HG02763 (cell line): ENCODE results near the gene USP11.

ENCODE experiments used
- ATAC-seq: cut with Tn5 transposase; IDR thresholded peaks from one replicate; pipeline ENCODE4 v1.9.1; 2021; ENCODE audit warnings: mild to moderate bottlenecking, moderate library complexity; ENCODE audit not compliant: unreplicated experiment

The USP11 gene

GRCh38 chrX:47202316-47202715 lies 30.5 kb upstream of the USP11 start:
- ATAC-seq: no peak

DNA sequence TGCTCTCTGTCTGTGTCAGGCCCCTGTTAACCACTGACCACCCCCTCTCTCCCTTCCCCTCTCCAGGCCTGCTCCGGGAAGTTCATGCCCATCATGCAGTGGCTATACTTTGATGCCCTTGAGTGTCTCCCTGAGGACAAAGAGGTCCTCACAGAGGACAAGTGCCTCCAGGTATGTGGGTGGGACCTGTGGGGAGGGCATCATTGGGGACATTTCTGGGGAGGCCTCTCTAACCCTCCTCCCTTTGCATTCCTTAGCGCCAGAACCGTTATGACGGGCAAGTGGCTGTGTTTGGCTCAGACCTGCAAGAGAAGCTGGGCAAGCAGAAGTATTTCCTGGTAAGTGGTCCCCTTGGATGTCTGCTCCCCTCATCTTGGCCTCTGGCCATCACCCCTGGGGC lies 29.9 kb upstream of the USP11 start:
- no peak for ATAC-seq

DNA sequence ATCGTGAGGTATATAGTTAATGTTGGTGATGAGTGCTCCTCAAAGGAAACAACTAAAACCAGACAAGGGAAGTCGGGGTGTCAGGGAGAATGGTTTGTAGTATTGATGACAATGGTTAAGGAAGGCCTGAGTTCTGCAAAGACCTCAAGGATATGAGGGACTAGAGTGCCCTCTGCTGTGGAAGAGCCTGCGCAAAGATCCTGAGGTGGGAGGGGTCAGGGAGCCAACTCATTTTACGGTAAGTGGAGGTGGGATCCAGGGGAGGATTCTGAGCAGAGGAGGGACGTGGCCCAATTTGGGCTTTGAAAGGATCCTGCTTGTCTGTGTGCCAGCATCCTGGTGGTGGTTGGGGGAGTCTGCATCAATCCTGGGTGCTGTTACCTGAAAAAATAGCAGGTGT lies 27.8 kb upstream of the USP11 start:
- no peak for ATAC-seq

GRCh38 chrX:47206316-47206715 lies 26.5 kb upstream of the USP11 start:
- ATAC-seq: no peak

GRCh38 chrX:47208108-47208507 lies 24.7 kb upstream of the USP11 start:
- no peak for ATAC-seq

DNA sequence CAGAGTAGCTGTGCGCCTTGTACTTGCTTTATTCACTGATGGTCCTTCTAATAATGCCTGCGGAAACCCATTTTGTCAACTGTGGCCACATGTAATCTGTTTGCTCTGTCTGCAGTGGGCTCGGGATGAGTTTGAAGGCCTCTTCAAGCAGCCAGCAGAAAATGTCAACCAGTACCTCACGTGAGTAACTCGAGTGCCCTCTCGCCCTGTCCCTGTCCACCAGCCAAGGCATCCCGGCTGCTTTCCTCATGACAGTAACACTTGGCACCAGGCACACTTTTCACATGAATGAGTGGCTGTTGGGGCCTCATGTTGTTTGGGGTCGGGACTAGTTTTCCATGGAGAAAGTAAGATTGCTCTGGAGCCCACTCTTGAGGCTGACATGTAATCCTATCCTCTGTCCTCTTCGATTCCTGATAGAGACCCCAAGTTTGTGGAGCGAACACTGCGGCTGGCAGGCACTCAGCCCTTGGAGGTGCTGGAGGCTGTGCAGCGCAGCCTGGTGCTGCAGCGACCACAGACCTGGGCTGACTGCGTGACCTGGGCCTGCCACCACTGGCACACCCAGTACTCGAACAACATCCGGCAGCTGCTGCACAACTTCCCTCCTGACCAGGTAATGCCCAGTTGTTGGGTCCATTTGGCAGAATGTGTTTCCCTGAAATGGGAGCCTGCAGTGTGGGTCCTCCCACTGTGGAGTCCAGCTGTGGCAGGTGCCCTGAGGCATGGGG lies 23.1 kb upstream of the USP11 start:
- no peak for ATAC-seq

DNA sequence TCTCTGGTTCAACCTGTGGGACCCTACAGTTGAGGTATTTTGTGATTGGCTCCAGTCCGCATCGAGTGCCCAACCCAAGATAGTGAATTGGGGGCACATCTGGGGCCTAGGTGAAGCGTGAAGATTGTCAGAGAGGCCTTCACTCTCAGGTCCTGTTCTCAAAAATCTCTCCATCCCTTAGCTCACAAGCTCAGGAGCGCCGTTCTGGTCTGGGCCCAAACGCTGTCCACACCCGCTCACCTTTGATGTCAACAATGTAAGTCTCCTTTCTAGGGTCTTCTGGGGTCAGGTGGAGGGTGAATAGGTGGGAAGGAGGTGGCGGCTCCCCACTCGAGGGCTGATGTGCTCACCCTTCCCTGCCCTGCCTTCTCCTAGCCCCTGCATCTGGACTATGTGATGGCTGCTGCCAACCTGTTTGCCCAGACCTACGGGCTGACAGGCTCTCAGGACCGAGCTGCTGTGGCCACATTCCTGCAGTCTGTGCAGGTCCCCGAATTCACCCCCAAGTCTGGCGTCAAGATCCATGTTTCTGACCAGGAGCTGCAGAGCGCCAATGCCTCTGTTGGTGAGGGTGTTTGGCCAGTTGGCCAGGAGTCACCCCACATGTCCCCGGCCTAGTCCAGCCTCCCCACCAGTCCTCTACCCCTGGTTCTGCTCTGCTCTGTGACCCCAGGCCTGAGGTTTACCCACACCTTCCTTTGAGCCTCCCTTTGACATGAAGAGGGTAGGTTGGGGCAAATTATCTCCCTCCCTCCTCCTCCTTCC lies 22.0 kb upstream of the USP11 start:
- ATAC-seq: no peak

DNA sequence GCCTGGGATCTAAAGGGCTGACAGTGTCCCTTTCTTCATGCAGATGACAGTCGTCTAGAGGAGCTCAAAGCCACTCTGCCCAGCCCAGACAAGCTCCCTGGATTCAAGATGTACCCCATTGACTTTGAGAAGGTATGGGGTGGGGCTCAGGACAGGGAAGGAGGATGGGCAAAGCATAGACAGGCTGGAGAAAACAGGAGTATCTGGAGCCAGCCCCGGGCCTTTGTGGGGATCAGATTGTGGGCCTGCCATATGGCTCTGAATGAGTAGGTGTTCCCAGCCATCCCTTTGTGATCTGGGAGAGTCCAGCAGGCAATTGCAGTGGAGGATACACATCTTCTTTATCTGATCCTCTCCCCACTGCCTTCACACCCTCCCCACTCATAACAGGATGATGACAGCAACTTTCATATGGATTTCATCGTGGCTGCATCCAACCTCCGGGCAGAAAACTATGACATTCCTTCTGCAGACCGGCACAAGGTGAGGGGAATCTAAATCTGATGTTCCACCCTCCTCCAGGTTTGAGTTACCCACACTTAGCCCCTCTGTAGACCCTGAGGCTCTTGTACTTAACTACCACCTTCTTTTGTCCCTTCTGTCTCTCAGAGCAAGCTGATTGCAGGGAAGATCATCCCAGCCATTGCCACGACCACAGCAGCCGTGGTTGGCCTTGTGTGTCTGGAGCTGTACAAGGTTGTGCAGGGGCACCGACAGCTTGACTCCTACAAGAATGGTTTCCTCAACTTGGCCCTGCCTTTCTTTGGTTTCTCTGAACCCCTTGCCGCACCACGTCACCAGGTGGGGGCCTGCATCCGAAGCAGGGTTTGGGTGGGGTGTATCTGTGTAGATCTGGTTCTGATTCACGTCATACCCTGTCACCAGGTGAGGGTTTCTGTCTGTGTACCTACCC lies 20.2 kb upstream of the USP11 start:
- no peak for ATAC-seq

- no peak for ATAC-seq
These were observed 18.3 kb upstream of the USP11 start for GRCh38 chrX:47214435-47215077.

- ATAC-seq: no peak
These were observed 17.4 kb upstream of the USP11 start for GRCh38 chrX:47215291-47215900.

DNA sequence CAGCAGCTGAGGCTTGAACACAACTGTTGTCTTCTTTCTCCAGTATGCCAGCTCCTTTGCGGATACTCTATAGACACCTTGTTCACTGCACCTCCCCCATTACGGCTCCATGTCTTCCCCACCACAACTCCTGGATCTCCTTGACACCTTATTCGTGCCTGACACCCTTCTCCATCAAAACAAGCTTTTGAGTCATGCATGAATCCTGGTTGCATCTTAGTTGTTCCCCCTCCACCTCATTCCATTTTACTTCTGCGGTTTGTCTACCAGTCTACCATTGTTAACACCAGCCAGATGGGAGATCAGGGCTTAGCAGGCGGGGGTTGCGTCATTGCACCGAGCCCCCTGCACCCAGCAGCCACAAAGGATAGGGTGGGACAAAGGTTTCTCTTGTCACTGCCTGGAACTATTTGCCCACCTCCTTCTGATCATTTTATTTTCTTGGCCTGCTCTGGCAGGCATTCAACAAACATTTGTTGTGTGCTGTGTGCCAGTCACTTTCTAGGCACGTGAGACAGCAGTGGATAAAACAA lies 16.4 kb upstream of the USP11 start:
- no peak for ATAC-seq

DNA sequence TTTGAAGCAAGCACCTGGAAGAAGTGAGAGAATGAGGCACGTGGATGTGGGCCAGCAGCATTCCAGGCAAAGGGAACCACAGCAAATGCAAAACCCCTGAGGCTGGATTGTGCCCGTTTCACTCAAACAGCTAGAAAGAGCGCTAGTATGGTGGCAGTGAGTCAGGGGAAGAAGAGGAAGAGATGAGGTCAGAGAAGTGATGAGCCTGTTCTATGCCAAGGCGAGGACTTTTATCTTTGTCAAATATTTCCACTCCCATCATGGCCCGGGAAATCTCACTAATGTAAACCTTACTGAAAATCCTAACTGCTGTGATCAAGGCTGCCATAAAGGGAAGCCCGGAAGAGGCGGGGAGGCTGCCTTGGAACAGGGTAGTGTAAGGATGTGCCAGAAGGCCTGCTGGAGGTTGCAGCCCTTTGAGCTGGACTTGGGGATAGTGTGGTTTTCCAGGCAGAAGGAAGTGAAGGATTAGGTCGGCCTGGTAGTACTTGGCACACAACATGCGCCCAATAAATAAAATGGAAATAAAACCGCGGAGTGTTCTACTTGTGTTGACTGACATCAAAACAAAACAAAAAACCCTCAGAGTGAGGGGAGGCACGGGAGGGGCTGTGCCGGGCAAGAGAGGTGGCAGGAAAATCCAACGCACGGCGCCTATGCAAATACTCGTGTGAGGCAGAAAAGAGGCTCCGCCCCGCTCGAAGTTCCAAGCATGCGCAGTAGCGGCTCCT lies 15.5 kb upstream of the USP11 start:
- no peak for ATAC-seq

DNA sequence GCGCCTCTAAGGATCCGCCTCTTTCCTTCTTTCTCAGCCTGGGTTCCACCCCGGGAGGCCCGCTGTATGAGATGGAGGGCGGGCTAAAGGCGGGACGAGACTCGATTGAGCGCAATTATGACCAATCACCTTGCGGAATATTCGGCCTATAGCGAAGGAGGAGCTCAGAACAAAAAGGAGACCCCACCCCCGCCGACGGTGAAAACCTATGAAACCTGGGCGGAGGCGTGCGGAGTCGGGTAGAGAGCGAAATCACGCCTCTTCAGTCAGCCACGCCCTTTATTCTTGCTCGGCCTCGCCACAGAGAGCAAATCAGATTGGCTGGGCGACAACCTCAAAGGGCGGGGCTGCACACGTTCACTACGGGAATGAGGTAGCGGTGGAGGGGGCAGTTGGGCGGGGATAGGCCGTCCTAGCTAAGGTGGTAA lies 14.9 kb upstream of the USP11 start:
- peak; percentile 79 for ATAC-seq

DNA sequence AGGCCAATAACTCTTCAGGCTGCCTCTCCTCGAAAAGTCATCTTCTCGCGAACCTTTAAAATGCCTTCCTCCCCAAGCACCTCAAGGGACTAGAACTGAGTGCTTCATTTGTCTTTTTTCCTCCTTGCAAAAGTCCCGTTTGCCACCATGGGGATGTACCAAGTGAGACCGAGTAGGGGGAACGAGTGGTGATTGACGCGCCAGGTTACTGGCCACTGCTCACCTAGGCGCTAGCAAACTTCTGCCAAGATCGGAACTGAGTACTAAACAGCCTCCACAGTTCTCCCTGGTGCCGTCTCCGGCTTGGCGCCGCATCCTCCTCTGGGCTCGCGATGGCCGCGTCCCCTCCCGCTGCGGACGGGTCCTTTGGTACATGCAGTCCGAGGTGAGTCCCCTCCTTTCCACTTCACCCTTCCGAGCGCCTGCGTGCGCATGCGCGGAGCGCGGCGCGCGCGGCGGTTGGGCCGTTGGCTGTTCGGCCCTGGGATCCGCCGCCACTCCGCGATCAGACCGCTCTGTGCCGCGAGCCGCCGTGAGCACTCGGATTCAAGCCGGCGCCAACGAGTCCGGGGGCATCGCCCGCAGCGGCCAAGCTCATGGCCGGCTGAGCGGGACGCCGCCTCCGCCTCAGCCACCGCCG lies 14.4 kb upstream of the USP11 start, which contains the start of gene CDK16:
TSS of gene CDK16 (plus strand) at position 402 of the 640 bp plus-strand sequence. CDS start 4,877 bp downstream, outside the sequence.
- ATAC-seq: peak; percentile 49

DNA sequence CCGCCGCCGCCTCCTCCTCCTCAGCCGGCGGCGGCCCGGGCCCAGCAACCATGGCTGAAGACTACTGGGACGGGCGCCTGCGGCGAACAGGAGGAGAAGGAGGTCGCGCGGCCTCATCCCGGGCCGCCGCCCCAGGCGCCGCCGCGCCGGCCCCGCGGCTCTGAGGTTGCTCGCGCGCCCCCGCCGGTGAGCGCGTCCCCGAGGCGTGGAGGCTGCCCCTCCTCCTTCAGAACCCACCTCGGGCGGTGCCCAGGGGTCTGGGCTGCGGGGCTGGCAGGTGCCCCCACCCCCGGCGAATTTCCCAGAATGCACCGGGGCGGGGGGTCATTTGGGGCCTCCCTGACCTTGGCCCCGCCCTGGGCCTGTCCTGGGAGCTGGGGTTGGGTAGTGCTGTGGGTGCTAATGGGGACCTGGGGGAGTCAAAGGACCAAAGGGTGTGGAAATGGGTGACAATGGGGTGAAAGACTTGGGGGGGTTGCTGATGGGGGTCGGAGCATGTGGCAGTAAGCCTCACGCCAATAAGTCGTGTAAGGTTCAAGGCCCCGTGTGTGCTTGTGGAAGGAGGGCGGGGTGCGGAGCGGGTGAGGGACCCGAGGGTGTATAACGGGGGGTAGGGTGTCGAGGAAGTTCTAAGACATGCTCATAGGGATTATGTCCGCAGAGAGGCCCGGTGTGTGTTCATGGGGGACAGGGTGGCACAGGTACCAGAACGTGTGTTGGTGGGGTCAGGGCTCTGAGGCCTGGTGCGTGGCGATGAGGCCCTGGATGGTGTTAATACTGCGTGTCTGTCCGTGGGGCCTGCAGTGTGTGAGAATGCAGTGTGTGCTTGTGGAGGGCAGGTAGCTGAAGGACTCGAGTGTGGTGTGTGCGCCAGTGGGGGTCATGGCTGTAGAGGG lies 13.6 kb upstream of the USP11 start:
- ATAC-seq: no peak

DNA sequence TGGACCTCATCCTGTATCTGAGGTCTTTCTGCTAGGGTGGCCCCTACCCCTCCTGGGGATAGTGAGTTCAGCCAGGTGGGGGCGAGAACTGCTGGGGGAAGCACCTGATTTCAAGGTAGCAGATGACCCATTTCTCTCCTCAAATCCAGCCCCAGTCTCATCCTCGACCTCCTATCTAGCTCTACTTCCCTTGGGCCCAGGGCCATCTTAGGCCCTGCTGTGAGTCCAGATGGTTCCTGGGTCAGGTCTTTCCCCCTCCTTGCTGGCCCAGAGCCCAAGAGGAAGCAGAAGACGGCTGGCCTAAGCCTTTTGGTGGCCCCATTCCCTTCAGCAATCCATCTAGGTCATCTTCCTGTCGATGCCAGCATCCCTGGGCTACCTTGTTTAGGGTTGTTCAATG lies 11.1 kb upstream of the USP11 start:
- ATAC-seq: no peak

DNA sequence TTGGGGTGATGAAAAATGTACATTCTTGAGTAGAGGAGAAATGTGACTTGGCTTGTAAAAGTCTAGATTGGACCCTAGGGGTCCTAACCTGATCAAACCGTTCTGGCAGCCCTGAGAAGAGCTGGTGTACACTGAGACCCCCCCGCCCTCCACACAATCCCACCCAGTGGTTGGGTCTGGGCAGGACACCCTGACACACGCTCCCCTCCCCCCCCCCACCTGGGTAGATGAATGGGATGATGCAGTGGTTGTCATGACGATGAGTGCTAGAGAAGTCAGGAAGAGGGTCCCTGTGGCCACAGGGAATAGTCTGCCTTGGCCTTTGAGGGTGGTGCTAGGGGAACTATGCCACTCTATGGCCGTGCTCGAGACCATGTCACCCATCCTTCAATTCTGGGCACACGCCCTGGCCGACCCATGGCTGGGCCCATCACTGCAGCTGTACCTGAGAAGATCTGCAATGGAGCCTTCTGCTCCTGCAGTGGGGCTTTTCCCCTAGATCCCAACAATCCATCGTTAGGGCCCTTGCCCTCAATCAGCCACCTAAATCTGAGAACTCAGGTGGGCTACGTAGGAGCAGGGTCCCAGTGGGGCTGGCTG lies 10.0 kb upstream of the USP11 start:
- no peak for ATAC-seq
